Stimulated activated naive CD8-positive, alpha-beta T cell treated with anti-CD3 and anti-CD28 coated beads, Interleukin-15, Interleukin-2, amounts not matched to agents 100 ng/mL and 50 ng/mL, for 24 hours (primary cell): ENCODE results near the gene INTS6.
"Not testable (repeated sequence)": the region's sequence is repeated elsewhere in the genome, so short reads cannot be mapped to it uniquely, and the experiment has no call there.

ENCODE experiments used
- H3K27ac Mint-ChIP-seq: one replicate; pipeline ENCODE4 v1.8.0; 2021; ENCODE audit warnings: mild to moderate bottlenecking, mixed read lengths
- H3K27me3 Mint-ChIP-seq: one replicate; pipeline ENCODE4 v1.8.0; 2021; ENCODE audit warnings: mixed read lengths
- H3K36me3 Mint-ChIP-seq: one replicate; pipeline ENCODE4 v1.8.0; 2021; ENCODE audit warnings: low read depth, mixed read lengths
- H3K4me1 Mint-ChIP-seq: one replicate; pipeline ENCODE4 v1.8.0; 2021; ENCODE audit warnings: low read depth, mixed read lengths
- H3K4me3 Mint-ChIP-seq: one replicate; pipeline ENCODE4 v1.8.0; 2021; ENCODE audit warnings: mild to moderate bottlenecking, mixed read lengths
- H3K9me3 Mint-ChIP-seq: one replicate; pipeline ENCODE4 v1.8.0; 2021; ENCODE audit warnings: mixed read lengths

The INTS6 gene

GRCh38 chr13:51440381-51440780, 12.5 kb downstream of the INTS6 start:
- Mint-ChIP-seq H3K4me1 (peaks cover 7% of the 10 kb centered on the region), H3K36me3 (peaks cover 30% of the 10 kb centered on the region), H3K27me3 (no peaks in the 10 kb centered on the region), H3K9me3 (no peaks in the 10 kb centered on the region), H3K4me3 (no peak overlapping the region), H3K27ac (no peak overlapping the region)

- Mint-ChIP-seq H3K36me3 (peaks cover 33% of the 10 kb centered on the region), H3K4me1 (peaks cover 7% of the 10 kb centered on the region), H3K4me3 (no peak overlapping the region), H3K9me3 (no peaks in the 10 kb centered on the region), H3K27me3 (no peaks in the 10 kb centered on the region), H3K27ac (no peak overlapping the region)
Observed at GRCh38 chr13:51437550-51438127, 15.2 kb downstream of the INTS6 start.

- no peak overlapping the region for H3K4me3 Mint-ChIP-seq
- H3K36me3 Mint-ChIP-seq = peaks cover 28% of the 10 kb centered on the region
- H3K9me3 Mint-ChIP-seq = no peaks in the 10 kb centered on the region
- no peak overlapping the region for H3K27ac Mint-ChIP-seq
- no peaks in the 10 kb centered on the region for H3K27me3 Mint-ChIP-seq
- peaks cover 11% of the 10 kb centered on the region for H3K4me1 Mint-ChIP-seq
Observed at GRCh38 chr13:51435002-51435578, 17.7 kb downstream of the INTS6 start.

GRCh38 chr13:51432576-51432975, 20.3 kb downstream of the INTS6 start:
- no peaks in the 10 kb centered on the region for H3K9me3 Mint-ChIP-seq
- H3K27me3 Mint-ChIP-seq = no peaks in the 10 kb centered on the region
- peaks cover 33% of the 10 kb centered on the region for H3K36me3 Mint-ChIP-seq
- H3K4me3 Mint-ChIP-seq = no peak overlapping the region
- peaks cover 12% of the 10 kb centered on the region for H3K4me1 Mint-ChIP-seq
- no peak overlapping the region for H3K27ac Mint-ChIP-seq

- H3K27me3 Mint-ChIP-seq = no peaks in the 10 kb centered on the region
- no peaks in the 10 kb centered on the region for H3K9me3 Mint-ChIP-seq
- peaks cover 61% of the 10 kb centered on the region for H3K36me3 Mint-ChIP-seq
- peaks cover 64% of the 10 kb centered on the region for H3K4me1 Mint-ChIP-seq
- H3K27ac Mint-ChIP-seq = no peak overlapping the region
- no peak overlapping the region for H3K4me3 Mint-ChIP-seq
Observed at GRCh38 chr13:51426982-51427381, 25.9 kb downstream of the INTS6 start.

- Mint-ChIP-seq H3K27ac (no peak overlapping the region), H3K36me3 (peaks cover 66% of the 10 kb centered on the region), H3K27me3 (no peaks in the 10 kb centered on the region), H3K9me3 (no peaks in the 10 kb centered on the region), H3K4me3 (no peak overlapping the region), H3K4me1 (peaks cover 78% of the 10 kb centered on the region)
Observed at GRCh38 chr13:51425410-51426042, 27.3 kb downstream of the INTS6 start.

- peaks cover 84% of the 10 kb centered on the region for H3K4me1 Mint-ChIP-seq
- no peaks in the 10 kb centered on the region for H3K27me3 Mint-ChIP-seq
- no peak overlapping the region for H3K4me3 Mint-ChIP-seq
- H3K36me3 Mint-ChIP-seq = peaks cover 66% of the 10 kb centered on the region
- H3K27ac Mint-ChIP-seq = no peak overlapping the region
- no peaks in the 10 kb centered on the region for H3K9me3 Mint-ChIP-seq
Observed at GRCh38 chr13:51423766-51424165, 29.1 kb downstream of the INTS6 start.

- Mint-ChIP-seq H3K4me1 (peaks cover 85% of the 10 kb centered on the region), H3K9me3 (no peaks in the 10 kb centered on the region), H3K4me3 (peak overlapping the region; percentile 6), H3K36me3 (peaks cover 62% of the 10 kb centered on the region), H3K27me3 (no peaks in the 10 kb centered on the region), H3K27ac (peak overlapping the region; percentile 71)
Observed at GRCh38 chr13:51422484-51422883, 30.4 kb downstream of the INTS6 start.

GRCh38 chr13:51420681-51421490, 31.9 kb downstream of the INTS6 start:
- Mint-ChIP-seq H3K27ac (peak overlapping the region; percentile 73), H3K4me1 (peaks cover 84% of the 10 kb centered on the region), H3K36me3 (peaks cover 61% of the 10 kb centered on the region), H3K9me3 (peaks cover under 1% of the 10 kb centered on the region), H3K27me3 (no peaks in the 10 kb centered on the region), H3K4me3 (peak overlapping the region; percentile 2)

- peaks cover 6% of the 10 kb centered on the region for H3K9me3 Mint-ChIP-seq
- peaks cover 84% of the 10 kb centered on the region for H3K4me1 Mint-ChIP-seq
- H3K36me3 Mint-ChIP-seq = peaks cover 69% of the 10 kb centered on the region
- H3K4me3 Mint-ChIP-seq = no peak overlapping the region
- H3K27ac Mint-ChIP-seq = no peak overlapping the region
- no peaks in the 10 kb centered on the region for H3K27me3 Mint-ChIP-seq
Observed at GRCh38 chr13:51419001-51419636, 33.7 kb downstream of the INTS6 start.

- Mint-ChIP-seq H3K27me3 (no peaks in the 10 kb centered on the region), H3K27ac (no peak overlapping the region), H3K36me3 (peaks cover 77% of the 10 kb centered on the region), H3K9me3 (peaks cover 6% of the 10 kb centered on the region), H3K4me1 (peaks cover 84% of the 10 kb centered on the region), H3K4me3 (no peak overlapping the region)
Observed at GRCh38 chr13:51417716-51418115, 35.1 kb downstream of the INTS6 start.

GRCh38 chr13:51416107-51416506, 36.7 kb downstream of the INTS6 start:
- Mint-ChIP-seq H3K4me3 (no peak overlapping the region), H3K36me3 (peaks cover 75% of the 10 kb centered on the region), H3K27me3 (no peaks in the 10 kb centered on the region), H3K27ac (peak overlapping the region; percentile 61), H3K4me1 (peaks cover 68% of the 10 kb centered on the region), H3K9me3 (peaks cover 6% of the 10 kb centered on the region)

GRCh38 chr13:51415339-51415738, 37.5 kb downstream of the INTS6 start:
- H3K9me3 Mint-ChIP-seq = not testable (repeated sequence)

GRCh38 chr13:51412431-51412830, 40.4 kb downstream of the INTS6 start:
- Mint-ChIP-seq H3K36me3 (peaks cover 70% of the 10 kb centered on the region), H3K4me3 (no peak overlapping the region), H3K27me3 (no peaks in the 10 kb centered on the region), H3K27ac (no peak overlapping the region), H3K9me3 (peaks cover 6% of the 10 kb centered on the region), H3K4me1 (peaks cover 58% of the 10 kb centered on the region)

More at GRCh38 chr13:51415339-51415738, 37.5 kb downstream of the INTS6 start:
- not testable (repeated sequence) for H3K4me3 Mint-ChIP-seq, H3K27me3 Mint-ChIP-seq
- Mint-ChIP-seq H3K36me3 (peaks cover 72% of the 10 kb centered on the region), H3K4me1 (peaks cover 67% of the 10 kb centered on the region), H3K27ac (peak overlapping the region; percentile 61)
